Renal cortical epithelial cell (primary cell): ENCODE measurements around the gene TRABD2A. TPM values are rescaled to one million over a fixed set of nuclear protein-coding genes. Genes with fewer than 3 reads are reported as not detected.

ENCODE experiments used
- DNase-seq: peaks from one replicate; pipeline ENCODE4 v3.0.0-alpha.2; 2011; ENCODE audit warnings: low read depth
- total RNA-seq: library from RNA; depleted of rRNA; stranded (reverse); fragments of >200 nt; gene quantifications from 2 replicates; pipeline ENCODE4 v1.2.3, GENCODE V29; 2014

The TRABD2A gene
- total RNA-seq, 1 donor from 2014 or later, result 1.1 TPM

- DNase-seq, result no peak
Measured at GRCh38 chr2:84817239-84817655, 63.6 kb downstream of the TRABD2A start.

GRCh38 chr2:84816426-84817026, 64.4 kb downstream of the TRABD2A start:
- no peak for DNase-seq

- no peak for DNase-seq
Measured at GRCh38 chr2:84815146-84815545, 65.7 kb downstream of the TRABD2A start.

- DNase-seq, result no peak
Measured at GRCh38 chr2:84811839-84812431, 68.9 kb downstream of the TRABD2A start.

GRCh38 chr2:84808279-84808678, 72.6 kb downstream of the TRABD2A start:
- no peak for DNase-seq

GRCh38 chr2:84807063-84807485, 73.8 kb downstream of the TRABD2A start:
- peak; percentile 65 for DNase-seq

GRCh38 chr2:84805250-84805958, 75.5 kb downstream of the TRABD2A start:
- DNase-seq, result peak; percentile 9

GRCh38 chr2:84801811-84802210, 79.1 kb downstream of the TRABD2A start:
- no peak for DNase-seq

- DNase-seq, result no peak
Measured at GRCh38 chr2:84800194-84800805, 80.6 kb downstream of the TRABD2A start.

- DNase-seq, result no peak
Measured at GRCh38 chr2:84799772-84800171, 81.1 kb downstream of the TRABD2A start.

GRCh38 chr2:84797271-84797670, 83.6 kb downstream of the TRABD2A start:
- no peak for DNase-seq

DNA sequence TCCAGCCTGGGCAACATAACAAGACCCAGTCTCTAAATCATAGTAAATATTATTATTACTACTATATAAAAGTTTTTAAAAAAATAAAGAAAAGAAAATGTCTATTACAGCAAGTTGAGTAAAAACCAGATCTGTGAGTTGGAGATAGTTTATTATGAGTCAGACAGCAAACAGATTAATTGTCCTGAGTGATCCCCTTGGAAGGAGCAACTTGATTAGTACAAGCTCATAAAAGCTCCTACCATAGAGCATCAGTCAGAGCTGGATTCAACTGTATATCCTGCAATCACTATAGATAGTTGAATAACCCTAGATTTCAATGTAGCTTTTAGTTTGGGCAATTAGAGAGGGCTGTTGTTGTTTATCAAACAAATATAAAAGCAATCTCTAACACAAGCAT, 84.1 kb downstream of the TRABD2A start:
- DNase-seq, result no peak

- DNase-seq, result no peak
Measured at GRCh38 chr2:84793641-84794040, 87.2 kb downstream of the TRABD2A start.

DNA sequence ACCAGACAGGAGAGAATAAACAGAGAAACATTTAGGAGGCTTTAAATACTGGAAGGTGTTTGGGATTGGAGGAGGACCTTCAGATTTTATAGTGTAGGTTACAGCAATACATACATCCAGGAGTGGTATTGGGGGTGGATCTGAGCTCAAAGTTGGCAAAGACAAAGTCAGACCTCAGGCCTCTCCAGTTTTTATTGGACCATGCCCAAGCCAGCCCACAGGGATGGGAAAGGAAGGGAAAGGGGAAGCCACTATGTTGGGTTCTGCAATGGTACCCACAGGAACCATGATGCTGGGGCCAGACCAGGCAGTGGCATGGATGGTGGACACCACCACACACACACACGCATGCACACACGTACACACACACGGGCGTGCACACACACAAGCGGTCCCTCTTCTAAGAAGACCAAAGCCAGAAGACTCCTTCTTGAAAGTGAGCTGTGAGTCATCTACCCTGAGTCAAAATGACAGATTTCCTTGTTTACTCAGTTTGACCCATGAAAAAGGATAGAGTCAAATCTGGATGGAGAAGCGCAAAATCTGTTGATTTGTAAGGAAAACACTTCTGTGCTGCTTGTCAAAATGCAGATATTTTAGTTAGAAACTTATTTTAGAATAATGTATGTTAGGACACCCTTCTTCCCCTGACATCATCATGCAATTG, 87.9 kb downstream of the TRABD2A start:
- no peak for DNase-seq

DNA sequence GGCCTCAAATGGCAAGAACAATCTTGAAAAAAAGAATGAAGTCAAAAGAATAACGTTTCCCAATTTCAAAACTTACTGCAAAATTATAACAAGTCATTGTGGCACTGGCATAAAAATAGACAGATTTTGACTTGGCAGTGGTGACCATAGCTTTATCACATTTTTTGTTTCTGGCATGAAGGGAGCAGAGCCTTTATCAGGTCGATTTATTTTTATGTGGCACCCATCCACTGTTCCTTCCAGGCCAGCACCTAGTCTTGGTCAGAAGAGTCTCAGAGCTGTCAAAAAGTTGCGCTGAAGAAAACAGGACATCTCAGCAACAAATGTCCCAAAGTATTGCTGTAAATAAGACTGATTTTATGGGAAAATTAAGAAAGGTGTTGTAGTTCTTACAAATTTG, 92.4 kb downstream of the TRABD2A start:
- DNase-seq, result no peak

GRCh38 chr2:84788027-84788426, 92.9 kb downstream of the TRABD2A start:
- DNase-seq, result no peak

DNA sequence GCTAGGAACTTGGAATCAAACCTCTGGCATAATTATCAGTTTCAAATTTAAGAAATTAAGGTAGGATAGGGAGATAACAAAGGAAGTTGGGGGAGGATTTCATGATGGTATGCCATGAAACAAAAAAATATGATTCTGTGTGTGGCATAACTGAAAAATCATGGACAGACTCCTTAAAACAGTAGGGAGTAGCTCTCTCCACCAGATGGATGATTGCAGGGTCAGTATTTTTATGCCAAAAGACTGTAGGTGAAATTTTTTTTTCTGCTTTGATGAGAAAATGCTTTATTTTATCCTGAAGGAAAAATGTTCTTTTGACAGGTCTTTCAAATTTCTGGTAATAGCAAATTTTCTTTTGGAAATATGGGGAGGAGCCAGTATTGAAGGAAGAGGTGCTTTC, 94.3 kb downstream of the TRABD2A start:
- DNase-seq, result no peak

DNA sequence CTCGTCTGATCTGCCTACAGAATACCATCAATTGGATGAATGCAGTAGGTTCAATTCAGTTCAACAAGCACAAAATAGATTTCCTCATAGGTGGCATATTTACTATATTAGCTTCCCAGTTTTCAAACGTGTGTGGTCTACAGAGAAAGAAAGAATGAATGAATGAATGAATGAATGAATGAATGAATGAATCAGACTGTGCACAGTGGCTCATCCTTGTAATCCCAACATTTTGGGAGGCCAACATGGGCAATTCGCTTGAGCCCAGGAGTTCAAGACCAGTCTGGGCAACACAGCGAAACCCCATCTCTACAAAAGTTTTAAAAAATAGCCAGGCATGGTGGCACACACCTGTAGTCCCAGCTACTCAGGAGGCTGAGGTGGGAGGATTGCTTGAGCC, 94.9 kb downstream of the TRABD2A start:
- no peak for DNase-seq

DNA sequence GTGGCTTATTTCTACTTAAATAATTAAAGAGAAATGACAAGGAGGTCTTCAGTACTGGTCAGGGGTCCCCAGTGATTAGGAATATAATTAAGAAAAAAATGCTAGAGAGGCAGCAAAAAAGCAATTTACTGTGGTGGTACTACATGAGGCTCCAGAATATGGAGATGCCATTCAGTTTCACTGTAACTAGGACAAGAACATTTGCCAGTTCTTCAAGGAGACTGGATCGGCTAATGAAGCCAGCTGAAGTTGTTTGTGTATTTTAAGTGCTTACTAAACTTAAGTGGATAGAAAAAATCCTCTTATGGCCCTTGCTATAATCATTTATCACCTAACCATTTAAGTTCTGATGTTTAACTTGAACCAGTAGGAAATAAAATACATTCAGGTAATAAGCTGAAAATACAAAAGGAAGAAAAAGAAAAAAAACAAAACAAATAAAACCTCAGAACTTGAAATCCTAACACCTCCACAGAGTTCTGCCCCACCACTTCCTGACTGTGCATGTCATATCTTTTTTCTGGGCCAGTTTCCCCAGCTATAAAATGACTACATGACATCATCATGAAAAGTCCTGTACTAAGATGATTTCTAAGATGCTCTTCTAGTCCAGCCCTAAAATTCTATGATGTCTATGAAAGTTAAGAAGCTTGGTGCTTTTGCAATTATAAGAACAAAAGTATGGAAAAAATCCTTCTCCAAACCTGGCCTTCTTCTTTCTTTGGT, 98.0 kb downstream of the TRABD2A start:
- no peak for DNase-seq

DNA sequence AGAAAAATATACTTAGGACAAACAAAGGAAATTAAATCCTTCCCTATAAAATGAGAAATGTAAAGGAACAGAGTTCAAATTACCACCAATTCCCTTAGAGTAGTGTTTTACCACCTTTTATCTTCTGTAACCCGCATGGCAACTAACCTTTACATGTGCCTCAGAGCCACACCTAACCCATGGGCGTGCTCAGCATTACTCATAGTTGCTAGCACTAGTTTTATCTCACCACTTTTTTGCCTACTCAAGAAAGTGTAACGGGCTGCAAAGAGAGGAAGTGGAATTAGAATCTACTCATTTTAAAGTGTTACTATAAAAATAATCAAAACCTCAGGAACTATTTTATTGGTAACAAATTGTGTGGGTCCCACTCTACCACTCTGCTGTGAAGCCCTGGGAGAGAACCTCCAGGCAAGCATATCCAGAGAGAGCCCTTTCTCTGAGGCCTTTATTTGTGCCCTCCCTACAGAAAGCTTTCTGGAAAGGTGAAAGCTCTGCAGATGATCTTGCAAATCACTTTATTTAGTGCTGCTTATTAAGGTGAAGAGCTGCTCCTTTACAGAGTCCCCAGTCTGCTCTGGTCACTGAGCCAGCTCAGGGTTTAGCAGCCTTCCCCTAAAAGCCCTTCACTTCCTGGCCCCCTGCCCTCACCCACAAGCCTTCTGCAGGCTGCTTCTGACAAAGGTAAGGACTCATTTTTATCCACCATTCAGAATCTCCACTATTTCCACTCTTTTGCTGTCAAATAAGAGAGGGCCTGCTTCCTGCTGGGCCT, 98.8 kb downstream of the TRABD2A start:
- DNase-seq, result peak; percentile 42

DNA sequence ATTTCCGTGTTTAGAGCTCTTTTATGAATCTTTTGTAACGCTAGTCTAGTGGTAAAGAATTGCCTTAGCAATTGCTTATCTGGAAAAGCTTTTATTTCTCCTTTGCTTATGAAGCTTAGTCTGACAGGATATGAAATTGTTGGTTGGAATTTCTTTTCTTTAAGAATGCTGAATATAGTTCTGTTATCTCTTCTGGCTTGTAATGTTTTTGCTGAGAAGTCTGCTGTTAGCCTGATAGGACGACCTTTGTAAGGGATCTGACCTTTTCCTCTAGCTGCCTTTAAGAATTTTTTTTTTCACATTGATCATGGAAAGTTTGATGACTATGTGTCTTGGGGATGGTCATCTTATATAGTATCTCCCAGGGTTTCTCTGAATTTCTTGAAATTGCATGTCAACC, 101.1 kb downstream of the TRABD2A start:
- DNase-seq, result no peak
